Subcutaneous adipose tissue (tissue), 4 donors: ENCODE results near the gene LSS. TPM values are rescaled to one million over a fixed set of nuclear protein-coding genes. Genes with fewer than 3 reads are reported as not detected.

Source experiments
- total RNA-seq, 4 donors: library from RNA; depleted of rRNA; stranded (reverse); fragments of >200 nt; gene quantifications; one replicate each; pipeline ENCODE4 v1.1.0, GENCODE V29; 2016
- TF ChIP-seq, protein P1 (sequence below): fragments of 450-650 bp; IDR thresholded peaks from one replicate; pipeline ENCODE4 v1.5.1; 2016; ENCODE audit warnings: low read depth, mild to moderate bottlenecking, control low read depth, antibody characterized with exemption, moderate library complexity

LSS gene
- total RNA-seq, 4 donors from 2014 or later, result 46.5 to 194 (median 141) TPM

DNA sequence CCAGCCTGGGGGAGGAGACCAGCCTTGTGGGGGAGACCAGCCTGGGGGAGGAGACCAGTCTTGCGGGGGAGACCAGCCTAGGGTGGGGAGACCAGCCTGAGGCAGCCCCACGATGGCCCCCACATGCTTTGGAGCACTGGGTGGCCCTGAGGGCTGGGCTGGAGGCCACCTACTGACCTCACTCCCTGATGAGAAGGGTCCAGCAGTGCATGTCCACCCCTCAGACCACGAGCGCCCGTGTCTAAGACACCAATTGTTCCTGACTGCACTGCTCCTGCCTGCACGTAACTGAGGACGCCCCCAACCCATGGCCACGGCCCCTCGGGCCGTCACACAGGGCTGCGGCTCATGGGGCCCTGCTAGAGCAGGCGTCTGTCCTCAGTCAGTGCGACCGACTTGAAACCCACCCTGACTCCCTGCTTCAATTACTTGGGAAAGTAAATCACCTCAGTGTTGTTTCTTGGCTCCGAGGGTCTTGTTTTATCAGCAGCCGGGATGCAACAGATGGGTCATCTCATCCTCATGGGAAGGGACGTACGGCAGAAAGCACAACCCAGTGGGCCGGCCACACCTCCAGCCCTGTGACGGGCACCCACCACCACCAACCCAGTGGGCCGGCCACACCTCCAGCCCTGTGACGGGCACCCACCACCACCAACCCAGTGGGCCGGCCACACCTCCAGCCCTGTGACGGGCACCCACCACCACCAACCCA is 44.5 kb downstream of the LSS start, which contains the start of gene SPATC1L:
Gene SPATC1L (minus strand): TSS at position 550 of the 715 bp plus-strand sequence. CDS start 1,643 bp downstream, outside the sequence.
- TF ChIP-seq, protein P1, sequence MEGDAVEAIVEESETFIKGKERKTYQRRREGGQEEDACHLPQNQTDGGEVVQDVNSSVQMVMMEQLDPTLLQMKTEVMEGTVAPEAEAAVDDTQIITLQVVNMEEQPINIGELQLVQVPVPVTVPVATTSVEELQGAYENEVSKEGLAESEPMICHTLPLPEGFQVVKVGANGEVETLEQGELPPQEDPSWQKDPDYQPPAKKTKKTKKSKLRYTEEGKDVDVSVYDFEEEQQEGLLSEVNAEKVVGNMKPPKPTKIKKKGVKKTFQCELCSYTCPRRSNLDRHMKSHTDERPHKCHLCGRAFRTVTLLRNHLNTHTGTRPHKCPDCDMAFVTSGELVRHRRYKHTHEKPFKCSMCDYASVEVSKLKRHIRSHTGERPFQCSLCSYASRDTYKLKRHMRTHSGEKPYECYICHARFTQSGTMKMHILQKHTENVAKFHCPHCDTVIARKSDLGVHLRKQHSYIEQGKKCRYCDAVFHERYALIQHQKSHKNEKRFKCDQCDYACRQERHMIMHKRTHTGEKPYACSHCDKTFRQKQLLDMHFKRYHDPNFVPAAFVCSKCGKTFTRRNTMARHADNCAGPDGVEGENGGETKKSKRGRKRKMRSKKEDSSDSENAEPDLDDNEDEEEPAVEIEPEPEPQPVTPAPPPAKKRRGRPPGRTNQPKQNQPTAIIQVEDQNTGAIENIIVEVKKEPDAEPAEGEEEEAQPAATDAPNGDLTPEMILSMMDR, result no peak

DNA sequence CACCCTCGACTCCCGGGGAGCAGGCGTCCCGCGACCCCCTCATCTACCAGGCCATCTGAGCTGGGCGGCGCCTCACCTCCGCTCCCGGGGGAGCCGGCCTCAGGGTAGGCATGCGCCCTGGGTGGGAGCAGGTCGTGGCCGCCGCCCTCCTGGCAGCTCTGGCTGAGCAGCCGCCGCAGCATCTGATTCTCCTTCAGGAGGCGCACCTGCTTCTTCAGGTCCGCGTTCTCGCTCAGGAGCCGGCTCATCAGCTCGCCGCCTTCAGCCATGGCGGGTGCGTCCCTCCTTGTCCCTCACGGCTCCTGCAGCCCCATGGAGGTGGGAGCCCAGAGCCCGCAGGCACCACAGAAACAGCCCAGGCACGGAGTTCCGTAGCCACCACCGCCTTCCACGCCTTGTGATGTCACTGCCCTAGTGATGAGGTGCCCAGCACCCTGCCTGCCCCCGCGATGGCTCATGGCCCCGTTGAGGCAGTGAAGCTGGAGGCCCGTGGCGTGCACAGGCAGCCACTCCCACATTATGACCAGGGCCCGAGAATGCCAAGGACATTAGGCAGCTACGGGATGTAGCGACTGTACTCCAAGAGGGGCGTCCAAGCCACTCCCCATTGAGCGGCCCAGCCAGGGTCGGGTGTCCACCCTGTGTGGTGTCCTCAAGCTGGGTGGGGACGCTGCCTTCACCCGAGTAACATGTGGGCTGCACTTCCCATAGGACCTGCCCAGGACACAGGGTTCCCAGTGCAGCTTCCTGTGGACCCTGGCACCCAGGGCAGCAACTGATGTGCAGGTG is 45.8 kb downstream of the LSS start:
- TF ChIP-seq, protein P1, result no peak

DNA sequence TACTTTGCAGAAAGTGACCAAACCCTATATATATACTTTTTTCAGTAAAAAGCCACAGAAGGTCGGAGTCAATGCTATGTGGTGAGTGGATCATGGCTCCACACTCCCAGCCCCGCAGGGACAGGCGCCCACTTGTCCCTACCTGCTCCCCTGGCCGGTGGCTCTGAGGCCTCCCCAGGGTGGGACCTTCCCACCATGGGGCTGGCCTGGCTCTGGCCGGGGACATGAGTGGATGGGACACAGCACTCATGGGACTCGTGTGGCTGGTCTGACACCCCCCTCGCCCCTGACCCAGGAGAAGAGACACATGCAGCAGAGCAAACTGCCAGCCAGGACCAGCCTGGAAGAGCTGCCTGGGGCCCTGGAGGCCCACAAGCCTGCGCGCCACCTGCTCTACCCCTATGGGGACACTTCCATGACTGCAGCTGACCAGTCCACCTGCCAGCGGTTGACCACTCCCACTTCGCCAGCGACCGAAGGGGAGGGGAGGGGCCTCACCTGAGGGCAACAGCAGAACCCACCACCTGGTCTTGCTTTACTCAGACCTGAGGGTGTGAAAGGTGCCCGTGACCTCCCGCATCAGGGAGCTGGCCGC is 46.5 kb downstream of the LSS start:
- TF ChIP-seq, protein P1, result no peak

DNA sequence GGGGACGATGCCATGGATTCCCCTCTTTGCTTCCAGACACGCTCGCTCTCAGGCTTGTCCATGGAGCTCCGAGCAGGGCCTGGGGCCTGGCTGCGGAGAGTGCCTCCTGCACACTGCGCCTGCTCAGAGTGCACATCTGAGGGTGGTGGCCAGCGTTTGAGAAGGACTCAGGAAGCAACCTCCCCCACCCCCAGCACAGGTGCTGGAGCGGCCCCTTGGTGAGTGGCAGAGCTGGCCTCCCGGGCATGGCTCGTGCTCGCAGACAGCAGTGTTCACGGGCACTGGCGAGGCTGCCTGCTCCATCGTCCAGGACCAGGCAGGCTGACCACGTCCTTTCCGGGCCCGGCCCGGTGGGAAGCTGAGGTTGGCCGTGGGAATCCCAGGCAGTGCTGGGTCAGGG is 47.1 kb downstream of the LSS start:
- TF ChIP-seq, protein P1, result no peak

DNA sequence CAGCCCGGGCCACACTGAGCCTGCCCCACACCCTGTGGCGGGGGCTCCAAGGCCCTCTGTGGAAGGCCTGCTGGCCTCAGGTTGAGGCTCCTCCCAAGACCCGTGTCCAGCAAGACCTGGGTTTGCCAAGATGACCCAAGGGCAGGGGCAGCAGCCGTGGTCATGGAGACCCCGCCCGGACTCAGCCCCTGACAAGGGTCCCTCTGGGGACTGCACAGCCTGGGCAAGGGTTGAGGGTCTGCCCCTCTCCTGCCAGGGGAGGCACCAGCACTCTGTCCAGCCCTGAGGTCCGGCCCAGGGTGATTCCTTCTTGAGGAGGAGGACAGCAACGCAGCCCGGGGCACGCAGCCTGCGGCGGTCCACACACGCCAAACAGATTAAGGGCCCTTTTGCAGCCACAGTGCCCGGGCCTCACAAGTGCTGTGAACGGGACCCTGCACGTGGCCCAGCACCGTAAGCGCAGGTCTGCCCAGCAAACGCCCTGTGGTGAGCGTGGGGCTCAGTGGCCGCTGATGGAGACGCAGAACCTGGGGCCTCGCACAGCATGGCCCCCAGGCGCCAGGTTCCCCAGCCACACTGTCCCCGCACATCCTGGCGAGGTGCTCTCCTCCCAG is 47.7 kb downstream of the LSS start:
- TF ChIP-seq, protein P1, result no peak

DNA sequence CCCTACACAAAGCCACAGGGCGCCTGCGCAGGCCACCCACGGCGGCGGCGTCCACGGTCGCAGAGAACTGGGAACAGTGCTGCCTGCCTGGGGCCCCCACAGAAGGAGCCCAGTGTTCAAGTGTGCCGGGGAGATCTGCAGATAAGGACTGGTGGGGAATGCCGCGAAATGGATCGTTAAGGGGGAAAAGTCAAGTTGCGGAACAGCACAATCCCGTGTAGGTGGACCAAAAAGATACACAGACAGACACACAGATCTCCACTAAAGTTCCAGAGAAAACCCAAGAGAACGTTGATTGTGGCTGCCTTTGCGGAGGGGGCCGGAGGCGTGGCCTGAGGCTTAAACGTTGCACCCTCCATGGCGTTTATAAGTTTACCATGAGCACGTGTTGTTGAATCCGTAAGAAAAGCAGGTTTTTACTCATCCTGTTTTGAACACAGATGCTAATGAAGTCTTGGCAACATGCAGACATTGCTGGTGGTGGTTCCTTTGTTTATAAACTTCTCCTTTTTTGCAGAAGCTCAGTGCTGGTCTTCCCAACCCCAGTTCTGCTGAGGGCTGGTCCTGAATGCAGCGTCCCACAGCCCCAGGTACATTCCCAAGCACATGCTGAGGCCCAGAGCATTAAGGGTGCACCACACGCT is 48.4 kb downstream of the LSS start:
- TF ChIP-seq, protein P1, result no peak
